ENCODE measurements around the gene CCT7.

DNA sequence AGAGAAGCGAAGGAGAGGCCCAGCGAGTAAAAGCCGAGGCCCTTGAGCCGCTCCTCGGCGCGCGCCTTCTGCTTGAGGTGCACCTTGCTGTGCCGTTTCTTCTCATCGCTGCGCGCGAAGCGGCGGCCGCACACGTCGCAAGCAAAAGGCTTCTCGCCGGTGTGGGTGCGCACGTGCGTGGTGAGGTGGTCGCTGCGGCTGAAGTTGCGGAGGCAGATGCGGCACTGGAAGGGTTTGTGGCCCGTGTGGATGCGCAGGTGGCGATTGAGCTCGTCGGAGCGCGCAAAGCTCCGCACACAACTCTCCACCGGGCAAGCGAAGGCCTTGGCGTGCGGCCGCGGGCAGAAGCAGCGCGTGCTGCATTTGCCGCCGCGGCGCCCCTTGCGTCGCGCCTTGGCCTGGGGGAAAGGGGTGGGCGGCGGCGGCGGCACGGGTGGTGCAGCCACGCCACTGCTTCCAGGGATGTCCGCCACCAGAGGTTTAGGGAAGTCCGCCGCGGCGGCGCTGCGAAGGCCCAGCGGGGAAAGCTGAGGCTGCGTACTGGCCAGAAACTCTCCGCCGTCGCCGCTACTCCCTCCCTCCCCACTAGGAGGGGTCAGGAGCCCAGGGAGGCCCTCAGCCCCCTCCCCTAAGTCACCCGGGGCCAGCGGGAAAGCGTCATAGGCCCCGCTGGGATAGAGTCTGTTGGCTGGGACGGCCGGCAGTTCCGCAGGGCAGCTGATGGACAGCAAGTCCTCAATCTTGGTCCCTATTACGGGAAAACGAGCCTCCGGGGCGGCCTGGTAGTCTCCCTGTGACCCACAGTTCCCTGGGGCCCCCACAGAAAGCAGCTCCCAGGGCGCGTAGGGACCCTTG lies 57.6 kb downstream of the CCT7 start:
- TF ChIP-seq, protein P1, sequence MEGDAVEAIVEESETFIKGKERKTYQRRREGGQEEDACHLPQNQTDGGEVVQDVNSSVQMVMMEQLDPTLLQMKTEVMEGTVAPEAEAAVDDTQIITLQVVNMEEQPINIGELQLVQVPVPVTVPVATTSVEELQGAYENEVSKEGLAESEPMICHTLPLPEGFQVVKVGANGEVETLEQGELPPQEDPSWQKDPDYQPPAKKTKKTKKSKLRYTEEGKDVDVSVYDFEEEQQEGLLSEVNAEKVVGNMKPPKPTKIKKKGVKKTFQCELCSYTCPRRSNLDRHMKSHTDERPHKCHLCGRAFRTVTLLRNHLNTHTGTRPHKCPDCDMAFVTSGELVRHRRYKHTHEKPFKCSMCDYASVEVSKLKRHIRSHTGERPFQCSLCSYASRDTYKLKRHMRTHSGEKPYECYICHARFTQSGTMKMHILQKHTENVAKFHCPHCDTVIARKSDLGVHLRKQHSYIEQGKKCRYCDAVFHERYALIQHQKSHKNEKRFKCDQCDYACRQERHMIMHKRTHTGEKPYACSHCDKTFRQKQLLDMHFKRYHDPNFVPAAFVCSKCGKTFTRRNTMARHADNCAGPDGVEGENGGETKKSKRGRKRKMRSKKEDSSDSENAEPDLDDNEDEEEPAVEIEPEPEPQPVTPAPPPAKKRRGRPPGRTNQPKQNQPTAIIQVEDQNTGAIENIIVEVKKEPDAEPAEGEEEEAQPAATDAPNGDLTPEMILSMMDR (conservative IDR thresholded peaks at IDR 0.05; ENCODE audit: low read depth, low read length), result no peak
- no peak for TF ChIP-seq EZH2 (IDR thresholded peaks at IDR 0.05; ENCODE audit: low read length, unreplicated experiment)
- no peak for TF ChIP-seq EZH2phosphoT487 (IDR thresholded peaks at IDR 0.05; ENCODE audit: borderline replicate concordance, low read length)

Data from PC-3 (cell line).